ENCODE measurements around the gene PRSS8. TPM values are rescaled to one million over a fixed set of nuclear protein-coding genes. Genes with fewer than 3 reads are reported as not detected.
"Not testable (repeated sequence)": the region's sequence is repeated elsewhere in the genome, so short reads cannot be mapped to it uniquely, and the experiment has no call there.

The PRSS8 gene
- total RNA-seq, 1 donor from 2014 or later, result 79.1 TPM

- no peaks in the 10 kb centered on the region for H3K9me3 Mint-ChIP-seq
- H3K4me3 Mint-ChIP-seq, result peak within 1 kb of the TSS; percentile 94
- peak; percentile 88 to 96 for DNase-seq (ENCODE audit: low spot score in 2 of 2, unreplicated experiment in 2 of 2)
- H3K4me1 Mint-ChIP-seq, result peaks cover 35% of the 10 kb centered on the region
- H3K27me3 Mint-ChIP-seq (ENCODE audit: low read depth), result no peaks in the 10 kb centered on the region
- H3K36me3 Mint-ChIP-seq, result peaks cover 6% of the 10 kb centered on the region
- TF ChIP-seq CTCF (IDR thresholded peaks at IDR 0.05; ENCODE audit: unreplicated experiment), result no peak
- peak within 1 kb of the TSS; percentile 100 for H3K27ac Mint-ChIP-seq
Observed at GRCh38 chr16:31179747-31180459, 44.4 kb upstream of the PRSS8 start, which contains the start of gene FUS. Gene FUS (plus strand): TSS chr16:31180139. CDS start chr16:31180215, 76 bp downstream.

- H3K27ac Mint-ChIP-seq, result peak overlapping the region; percentile 100
- H3K4me1 Mint-ChIP-seq, result peaks cover 35% of the 10 kb centered on the region
- peaks cover 3% of the 10 kb centered on the region for H3K36me3 Mint-ChIP-seq
- no peak for DNase-seq (ENCODE audit: low spot score in 2 of 2, unreplicated experiment in 2 of 2)
- H3K4me3 Mint-ChIP-seq, result peak overlapping the region; percentile 94
- no peaks in the 10 kb centered on the region for H3K9me3 Mint-ChIP-seq
- no peak for TF ChIP-seq CTCF (IDR thresholded peaks at IDR 0.05; ENCODE audit: unreplicated experiment)
- H3K27me3 Mint-ChIP-seq (ENCODE audit: low read depth), result no peaks in the 10 kb centered on the region
Observed at GRCh38 chr16:31179219-31179746, 43.8 kb upstream of the PRSS8 start.

DNA sequence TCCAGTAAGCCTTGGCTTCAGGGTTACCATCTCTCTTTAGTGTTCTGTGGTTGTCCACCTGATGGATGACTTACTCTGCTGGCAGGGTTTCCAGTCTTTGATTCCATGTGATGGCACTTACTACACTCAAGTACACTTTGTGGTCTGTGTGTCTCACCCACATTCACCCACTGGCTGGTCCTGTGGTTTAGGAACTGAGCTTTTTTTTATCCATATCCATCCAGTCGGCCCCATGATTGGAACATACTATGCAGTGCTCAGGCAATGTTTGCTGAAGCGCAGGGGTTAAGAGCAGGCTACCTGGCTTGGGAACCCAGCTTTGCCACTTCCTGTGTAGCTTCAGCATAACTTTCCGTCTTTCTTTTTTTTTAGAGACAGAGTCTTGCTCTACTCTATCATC is 41.6 kb upstream of the PRSS8 start:
- H3K9me3 Mint-ChIP-seq, result no peaks in the 10 kb centered on the region
- no peak overlapping the region for H3K4me3 Mint-ChIP-seq
- H3K36me3 Mint-ChIP-seq, result no peaks in the 10 kb centered on the region
- H3K27me3 Mint-ChIP-seq (ENCODE audit: low read depth), result no peaks in the 10 kb centered on the region
- no peak for TF ChIP-seq CTCF (IDR thresholded peaks at IDR 0.05; ENCODE audit: unreplicated experiment)
- DNase-seq (ENCODE audit: low spot score in 2 of 2, unreplicated experiment in 2 of 2), result no peak
- H3K27ac Mint-ChIP-seq, result no peak overlapping the region
- H3K4me1 Mint-ChIP-seq, result peaks cover 15% of the 10 kb centered on the region

GRCh38 chr16:31170048-31170447 is 34.5 kb upstream of the PRSS8 start:
- H3K4me3 Mint-ChIP-seq; DNase-seq (ENCODE audit: low spot score in 2 of 2, unreplicated experiment in 2 of 2); H3K4me1 Mint-ChIP-seq; H3K27me3 Mint-ChIP-seq (ENCODE audit: low read depth); H3K36me3 Mint-ChIP-seq; H3K9me3 Mint-ChIP-seq: not testable (repeated sequence)
- peak overlapping the region; percentile 28 for H3K27ac Mint-ChIP-seq

- Mint-ChIP-seq H3K36me3 (no peaks in the 10 kb centered on the region), H3K27ac (no peak overlapping the region), H3K4me3 (no peak overlapping the region), H3K4me1 (peaks cover 3% of the 10 kb centered on the region), H3K27me3 (ENCODE audit: low read depth) (no peaks in the 10 kb centered on the region), H3K9me3 (no peaks in the 10 kb centered on the region)
- no peak for DNase-seq (ENCODE audit: low spot score in 2 of 2, unreplicated experiment in 2 of 2)
- no peak for TF ChIP-seq CTCF (IDR thresholded peaks at IDR 0.05; ENCODE audit: unreplicated experiment)
Observed at GRCh38 chr16:31168848-31169247, 33.3 kb upstream of the PRSS8 start.

- Mint-ChIP-seq H3K36me3 (no peaks in the 10 kb centered on the region), H3K4me1 (peaks cover 3% of the 10 kb centered on the region), H3K27ac (no peak overlapping the region), H3K27me3 (ENCODE audit: low read depth) (peaks cover 3% of the 10 kb centered on the region), H3K9me3 (no peaks in the 10 kb centered on the region), H3K4me3 (no peak overlapping the region)
- no peak for TF ChIP-seq CTCF (IDR thresholded peaks at IDR 0.05; ENCODE audit: unreplicated experiment)
- DNase-seq (ENCODE audit: low spot score in 2 of 2, unreplicated experiment in 2 of 2), result no peak
Observed at GRCh38 chr16:31167315-31167714, 31.8 kb upstream of the PRSS8 start.

Data from mesothelial cell of epicardium (in vitro differentiated cells).